WTC11 (cell line): ENCODE results near the gene GJE1. TPM values are rescaled to one million over a fixed set of nuclear protein-coding genes. Genes with fewer than 3 reads are reported as not detected.
A peak's percentile ranks its signal among the peaks of the same experiment; 100 is the strongest.

Experiments
- CBFB ChIP-seq: sonication (generic); formaldehyde crosslinking; IDR thresholded peaks from 2 replicates; pipeline ENCODE4 v1.8.1; 2022; ENCODE audit warnings: mild to moderate bottlenecking, low read depth, missing genetic modification reagents
- CDX4 ChIP-seq: fragments of 250-450 bp; sonication (Bioruptor Pico); IDR thresholded peaks from 2 replicates; pipeline ENCODE4 v1.9.0; 2021; ENCODE audit warnings: moderate library complexity, mild to moderate bottlenecking, inconsistent platforms, borderline replicate concordance
- ELF4 ChIP-seq: sonication (generic); formaldehyde crosslinking; IDR thresholded peaks from 2 replicates; pipeline ENCODE4 v1.8.1; 2022; ENCODE audit warnings: low read depth, mild to moderate bottlenecking, moderate library complexity, missing genetic modification reagents
- ERG ChIP-seq: fragments of 250-450 bp; sonication (Bioruptor Pico); IDR thresholded peaks from 2 replicates; pipeline ENCODE4 v1.8.0; 2021; ENCODE audit warnings: mild to moderate bottlenecking
- ETV6 ChIP-seq: sonication (generic); formaldehyde crosslinking; IDR thresholded peaks from 2 replicates; pipeline ENCODE4 v1.8.1; 2022; ENCODE audit warnings: mild to moderate bottlenecking, missing genetic modification reagents
- FOXJ3 ChIP-seq: sonication (generic); formaldehyde crosslinking; IDR thresholded peaks from 2 replicates; pipeline ENCODE4 v1.9.0; 2021; ENCODE audit warnings: missing genetic modification reagents, mild to moderate bottlenecking, borderline replicate concordance
- GABPB1 ChIP-seq: sonication (generic); formaldehyde crosslinking; IDR thresholded peaks from 2 replicates; pipeline ENCODE4 v1.8.1; 2023; ENCODE audit warnings: mild to moderate bottlenecking, missing genetic modification reagents
- GRHL2 ChIP-seq: fragments of 250-450 bp; sonication (Bioruptor Pico); IDR thresholded peaks from 2 replicates; pipeline ENCODE4 v1.8.0; 2022; ENCODE audit warnings: mild to moderate bottlenecking, moderate library complexity; ENCODE audit not compliant: insufficient replicate concordance, severe bottlenecking
- HMGXB4 ChIP-seq: sonication (generic); formaldehyde crosslinking; IDR thresholded peaks from 2 replicates; pipeline ENCODE4 v1.8.1; 2023; ENCODE audit warnings: mild to moderate bottlenecking, moderate library complexity, missing genetic modification reagents
- KAT7 ChIP-seq: sonication (generic); formaldehyde crosslinking; IDR thresholded peaks from 2 replicates; pipeline ENCODE4 v1.8.1; 2023; ENCODE audit warnings: missing genetic modification reagents, mild to moderate bottlenecking, borderline replicate concordance
- MXD4 ChIP-seq: fragments of 250-450 bp; sonication (Bioruptor Pico); IDR thresholded peaks from 2 replicates; pipeline ENCODE4 v1.8.0; 2021; ENCODE audit warnings: mild to moderate bottlenecking, moderate library complexity, borderline replicate concordance
- NFATC4 ChIP-seq: fragments of 250-450 bp; sonication (Bioruptor Pico); IDR thresholded peaks from 2 replicates; pipeline ENCODE4 v1.9.0; 2021; ENCODE audit warnings: mild to moderate bottlenecking
- NFE2L1 ChIP-seq: sonication (generic); formaldehyde crosslinking; IDR thresholded peaks from 2 replicates; pipeline ENCODE4 v1.8.1; 2023; ENCODE audit warnings: missing genetic modification reagents
- NFYB ChIP-seq: sonication (generic); formaldehyde crosslinking; conservative IDR thresholded peaks from 2 replicates; pipeline ENCODE4 v1.8.0; 2022; ENCODE audit warnings: low read depth, missing genetic modification reagents
- NR1H2 ChIP-seq: sonication (generic); formaldehyde crosslinking; IDR thresholded peaks from 2 replicates; pipeline ENCODE4 v1.9.0; 2021; ENCODE audit warnings: mild to moderate bottlenecking, moderate library complexity, missing genetic modification reagents
- NR2C2 ChIP-seq: sonication (generic); formaldehyde crosslinking; IDR thresholded peaks from 2 replicates; pipeline ENCODE4 v1.8.0; 2022; ENCODE audit warnings: mild to moderate bottlenecking, missing genetic modification reagents
- TP53 ChIP-seq: sonication (generic); formaldehyde crosslinking; IDR thresholded peaks from 2 replicates; pipeline ENCODE4 v1.8.1; 2023; ENCODE audit warnings: mild to moderate bottlenecking, missing genetic modification reagents
- ZBTB21 ChIP-seq: sonication (generic); formaldehyde crosslinking; IDR thresholded peaks from 2 replicates; pipeline ENCODE4 v1.8.1; 2023; ENCODE audit warnings: mild to moderate bottlenecking, missing genetic modification reagents, borderline replicate concordance
- ZNF121 ChIP-seq: sonication (generic); formaldehyde crosslinking; IDR thresholded peaks from 2 replicates; pipeline ENCODE4 v1.8.0; 2023; ENCODE audit warnings: missing genetic modification reagents
- ZNF138 ChIP-seq: sonication (generic); formaldehyde crosslinking; conservative IDR thresholded peaks from 2 replicates; pipeline ENCODE4 v1.8.1; 2022; ENCODE audit warnings: mild to moderate bottlenecking, moderate library complexity, missing genetic modification reagents
- ZNF396 ChIP-seq: fragments of 250-450 bp; sonication (Bioruptor Pico); IDR thresholded peaks from 2 replicates; pipeline ENCODE4 v1.8.0; 2021; ENCODE audit warnings: mild to moderate bottlenecking, moderate library complexity, borderline replicate concordance
- ZNF512 ChIP-seq: sonication (generic); formaldehyde crosslinking; IDR thresholded peaks from 2 replicates; pipeline ENCODE4 v1.8.1; 2022; ENCODE audit warnings: missing genetic modification reagents, borderline replicate concordance
- ZNF671 ChIP-seq: fragments of 250-450 bp; sonication (Bioruptor Pico); IDR thresholded peaks from 2 replicates; pipeline ENCODE4 v1.8.0; 2021; ENCODE audit warnings: mild to moderate bottlenecking
- total RNA-seq: library from RNA; stranded (reverse); gene quantifications from 3 replicates; pipeline ENCODE4 v1.2.3, GENCODE V29; 2021
- TF ChIP-seq, protein P1 (sequence below): sonication (generic); formaldehyde crosslinking; IDR thresholded peaks from 2 replicates; pipeline ENCODE4 v1.8.0; 2022; ENCODE audit warnings: mild to moderate bottlenecking, missing genetic modification reagents
- TF ChIP-seq, protein P2 (sequence below): sonication (generic); formaldehyde crosslinking; IDR thresholded peaks from 2 replicates; pipeline ENCODE4 v1.8.1; 2023; ENCODE audit warnings: mild to moderate bottlenecking, missing genetic modification reagents, moderate library complexity
- TF ChIP-seq, protein P3 (sequence below): sonication (generic); formaldehyde crosslinking; IDR thresholded peaks from 2 replicates; pipeline ENCODE4 v1.8.0; 2023; ENCODE audit warnings: missing genetic modification reagents, mild to moderate bottlenecking, borderline replicate concordance
- TF ChIP-seq, protein P4 (sequence below): sonication (generic); formaldehyde crosslinking; conservative IDR thresholded peaks from 2 replicates; pipeline ENCODE4 v1.8.1; 2022; ENCODE audit warnings: mild to moderate bottlenecking, missing genetic modification reagents

The GJE1 gene
- total RNA-seq, 1 experiment from 2014 or later: not detected

DNA sequence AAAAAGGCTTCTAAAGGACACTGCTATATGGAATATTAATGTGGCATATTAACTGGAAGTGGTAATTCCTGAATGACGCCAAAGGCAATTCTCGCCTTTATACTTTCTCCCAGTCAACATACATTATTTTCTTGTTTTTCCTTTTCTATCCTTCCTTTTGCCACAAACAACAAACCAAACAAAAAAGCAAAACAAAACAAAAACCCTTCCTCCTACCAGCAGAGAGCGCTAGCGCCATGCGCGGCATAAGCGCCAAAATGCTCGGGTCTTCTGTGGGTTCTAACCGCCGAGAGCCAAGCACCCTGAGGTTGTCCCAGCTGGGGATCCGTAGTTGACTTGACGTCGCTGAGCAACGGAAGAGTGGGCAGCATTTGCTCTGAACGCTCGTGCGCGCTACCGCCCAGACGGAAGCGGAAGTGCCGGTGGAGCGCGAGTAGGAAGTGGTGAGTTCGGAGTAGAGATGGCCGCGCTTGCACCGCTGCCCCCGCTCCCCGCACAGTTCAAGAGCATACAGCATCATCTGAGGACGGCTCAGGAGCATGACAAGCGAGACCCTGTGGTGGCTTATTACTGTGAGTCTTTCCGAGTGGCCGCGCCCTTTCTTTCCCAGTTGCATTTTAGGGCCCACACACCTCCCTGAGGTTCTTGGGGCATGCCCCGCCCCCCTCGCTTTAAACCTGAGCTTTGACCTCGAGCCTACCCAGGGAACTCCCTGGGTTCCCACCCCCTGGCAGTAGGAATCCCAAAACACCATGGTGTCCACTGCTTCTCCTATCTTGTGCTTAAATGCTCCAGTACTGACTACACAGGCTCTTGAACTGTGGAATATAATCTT, 14.3 kb downstream of the GJE1 start, which contains the start of the genes NMBR and VTA1 (continued):
- TF ChIP-seq ETV6 (CRISPR knock-in tag): peak; percentile 98
- TF ChIP-seq CDX4: no peak
- no peak for TF ChIP-seq NR1H2 (CRISPR knock-in tag)
- TF ChIP-seq ZNF671 (CRISPR knock-in tag): no peak
- no peak for TF ChIP-seq ZNF121 (CRISPR knock-in tag)
- TF ChIP-seq CBFB: peak; percentile 94; the same call in 1 of the 2 replicates
- TF ChIP-seq, protein P1, sequence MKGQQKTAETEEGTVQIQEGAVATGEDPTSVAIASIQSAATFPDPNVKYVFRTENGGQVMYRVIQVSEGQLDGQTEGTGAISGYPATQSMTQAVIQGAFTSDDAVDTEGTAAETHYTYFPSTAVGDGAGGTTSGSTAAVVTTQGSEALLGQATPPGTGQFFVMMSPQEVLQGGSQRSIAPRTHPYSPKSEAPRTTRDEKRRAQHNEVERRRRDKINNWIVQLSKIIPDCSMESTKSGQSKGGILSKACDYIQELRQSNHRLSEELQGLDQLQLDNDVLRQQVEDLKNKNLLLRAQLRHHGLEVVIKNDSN (CRISPR knock-in tag): no peak
- TF ChIP-seq NFATC4 (CRISPR knock-in tag): no peak
- TF ChIP-seq ZNF396 (CRISPR knock-in tag): no peak
- no peak for TF ChIP-seq ERG (CRISPR knock-in tag)
- no peak for TF ChIP-seq ZNF138 (CRISPR knock-in tag)
- no peak for TF ChIP-seq NR2C2 (CRISPR knock-in tag)
- no peak for TF ChIP-seq GRHL2 (CRISPR knock-in tag)
- no peak for TF ChIP-seq ELF4 (CRISPR knock-in tag)
- no peak for TF ChIP-seq MXD4 (CRISPR knock-in tag)
- TF ChIP-seq, protein P2, sequence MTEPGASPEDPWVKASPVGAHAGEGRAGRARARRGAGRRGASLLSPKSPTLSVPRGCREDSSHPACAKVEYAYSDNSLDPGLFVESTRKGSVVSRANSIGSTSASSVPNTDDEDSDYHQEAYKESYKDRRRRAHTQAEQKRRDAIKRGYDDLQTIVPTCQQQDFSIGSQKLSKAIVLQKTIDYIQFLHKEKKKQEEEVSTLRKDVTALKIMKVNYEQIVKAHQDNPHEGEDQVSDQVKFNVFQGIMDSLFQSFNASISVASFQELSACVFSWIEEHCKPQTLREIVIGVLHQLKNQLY (CRISPR knock-in tag): no peak
- TF ChIP-seq NFYB (CRISPR knock-in tag): no peak
- TF ChIP-seq KAT7: no peak
- TF ChIP-seq NFE2L1: no peak
- TF ChIP-seq GABPB1: peak; percentile 83
- TF ChIP-seq, protein P3, sequence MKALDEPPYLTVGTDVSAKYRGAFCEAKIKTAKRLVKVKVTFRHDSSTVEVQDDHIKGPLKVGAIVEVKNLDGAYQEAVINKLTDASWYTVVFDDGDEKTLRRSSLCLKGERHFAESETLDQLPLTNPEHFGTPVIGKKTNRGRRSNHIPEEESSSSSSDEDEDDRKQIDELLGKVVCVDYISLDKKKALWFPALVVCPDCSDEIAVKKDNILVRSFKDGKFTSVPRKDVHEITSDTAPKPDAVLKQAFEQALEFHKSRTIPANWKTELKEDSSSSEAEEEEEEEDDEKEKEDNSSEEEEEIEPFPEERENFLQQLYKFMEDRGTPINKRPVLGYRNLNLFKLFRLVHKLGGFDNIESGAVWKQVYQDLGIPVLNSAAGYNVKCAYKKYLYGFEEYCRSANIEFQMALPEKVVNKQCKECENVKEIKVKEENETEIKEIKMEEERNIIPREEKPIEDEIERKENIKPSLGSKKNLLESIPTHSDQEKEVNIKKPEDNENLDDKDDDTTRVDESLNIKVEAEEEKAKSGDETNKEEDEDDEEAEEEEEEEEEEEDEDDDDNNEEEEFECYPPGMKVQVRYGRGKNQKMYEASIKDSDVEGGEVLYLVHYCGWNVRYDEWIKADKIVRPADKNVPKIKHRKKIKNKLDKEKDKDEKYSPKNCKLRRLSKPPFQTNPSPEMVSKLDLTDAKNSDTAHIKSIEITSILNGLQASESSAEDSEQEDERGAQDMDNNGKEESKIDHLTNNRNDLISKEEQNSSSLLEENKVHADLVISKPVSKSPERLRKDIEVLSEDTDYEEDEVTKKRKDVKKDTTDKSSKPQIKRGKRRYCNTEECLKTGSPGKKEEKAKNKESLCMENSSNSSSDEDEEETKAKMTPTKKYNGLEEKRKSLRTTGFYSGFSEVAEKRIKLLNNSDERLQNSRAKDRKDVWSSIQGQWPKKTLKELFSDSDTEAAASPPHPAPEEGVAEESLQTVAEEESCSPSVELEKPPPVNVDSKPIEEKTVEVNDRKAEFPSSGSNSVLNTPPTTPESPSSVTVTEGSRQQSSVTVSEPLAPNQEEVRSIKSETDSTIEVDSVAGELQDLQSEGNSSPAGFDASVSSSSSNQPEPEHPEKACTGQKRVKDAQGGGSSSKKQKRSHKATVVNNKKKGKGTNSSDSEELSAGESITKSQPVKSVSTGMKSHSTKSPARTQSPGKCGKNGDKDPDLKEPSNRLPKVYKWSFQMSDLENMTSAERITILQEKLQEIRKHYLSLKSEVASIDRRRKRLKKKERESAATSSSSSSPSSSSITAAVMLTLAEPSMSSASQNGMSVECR (CRISPR knock-in tag): peak; percentile 91; the same call in 1 of the 2 replicates
- TF ChIP-seq ZBTB21 (CRISPR knock-in tag): peak; percentile 81; the same call in 1 of the 2 replicates
- no peak for TF ChIP-seq FOXJ3 (CRISPR knock-in tag)
- TF ChIP-seq, protein P4, sequence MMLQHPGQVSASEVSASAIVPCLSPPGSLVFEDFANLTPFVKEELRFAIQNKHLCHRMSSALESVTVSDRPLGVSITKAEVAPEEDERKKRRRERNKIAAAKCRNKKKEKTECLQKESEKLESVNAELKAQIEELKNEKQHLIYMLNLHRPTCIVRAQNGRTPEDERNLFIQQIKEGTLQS (CRISPR knock-in tag): no peak
- TF ChIP-seq ZNF512 (CRISPR knock-in tag): no peak
- peak; percentile 80 for TF ChIP-seq HMGXB4 (CRISPR knock-in tag)
- TF ChIP-seq TP53 (CRISPR knock-in tag): no peak
